ENCODE data around the gene NSF. TPM values are rescaled to one million over a fixed set of nuclear protein-coding genes. Genes with fewer than 3 reads are reported as not detected.

Gene NSF
- total RNA-seq, 2 experiments from 2014 or later = 23.8 to 24.3 TPM

Other genes starting within 250 kb of the NSF start
- gene ARL17B, start 228.9 kb upstream of the NSF start, total RNA-seq = 10 to 100 TPM; 21.6 to 23.9 TPM
- gene LRRC37A2, start 78.2 kb upstream of the NSF start, total RNA-seq = 10 to 100 TPM; 10.8 to 12.2 TPM
- 10 to 100 TPM; 17.0 to 17.6 TPM for gene ARL17A, start 11.0 kb upstream of the NSF start, total RNA-seq
- not detected for gene WNT3, start 228.0 kb downstream of the NSF start, total RNA-seq

Measured in activated naive CD4-positive, alpha-beta T cell treated with anti-CD3 and anti-CD28 coated beads for 36 hours (primary cell).